HFF-Myc (cell line): ENCODE results near the gene RAB22A.
"Not testable (repeated sequence)": the region's sequence is repeated elsewhere in the genome, so short reads cannot be mapped to it uniquely, and the experiment has no call there.

Experiments
- DNase-seq: peaks from one replicate; pipeline ENCODE4 v3.0.0-alpha.2; 2011; ENCODE audit warnings: low read depth; ENCODE audit errors: extremely low read depth
- H3K4me3 ChIP-seq: replicated peaks from 2 replicates; pipeline ENCODE4 v1.5.1; 2011; ENCODE audit warnings: low read depth, mild to moderate bottlenecking, control low read depth, low read length
- CTCF ChIP-seq: IDR thresholded peaks from 2 replicates; pipeline ENCODE4 v1.5.1; 2012; ENCODE audit warnings: mild to moderate bottlenecking, low read depth, low read length, control low read depth; ENCODE audit errors: missing control alignments

RAB22A gene

GRCh38 chr20:58405504-58406291 is 96.2 kb downstream of the RAB22A start:
- H3K4me3 ChIP-seq = no peak overlapping the region
- no peak for TF ChIP-seq CTCF
- DNase-seq = no peak

GRCh38 chr20:58406422-58407001 is 97.0 kb downstream of the RAB22A start:
- H3K4me3 ChIP-seq = no peak overlapping the region
- no peak for TF ChIP-seq CTCF
- DNase-seq = no peak

- no peak for TF ChIP-seq CTCF
- DNase-seq = no peak
- no peak overlapping the region for H3K4me3 ChIP-seq
These were observed 97.8 kb downstream of the RAB22A start for GRCh38 chr20:58407201-58407873.

GRCh38 chr20:58407966-58408557 is 98.5 kb downstream of the RAB22A start:
- TF ChIP-seq CTCF = no peak
- H3K4me3 ChIP-seq = no peak overlapping the region
- DNase-seq = no peak

- H3K4me3 ChIP-seq = no peak overlapping the region
- TF ChIP-seq CTCF = no peak
- DNase-seq = no peak
These were observed 99.2 kb downstream of the RAB22A start for GRCh38 chr20:58408603-58409246.

- H3K4me3 ChIP-seq, DNase-seq: not testable (repeated sequence)
These were observed 104.7 kb downstream of the RAB22A start for GRCh38 chr20:58414216-58414615.

GRCh38 chr20:58414786-58415185 is 105.3 kb downstream of the RAB22A start:
- DNase-seq, H3K4me3 ChIP-seq: not testable (repeated sequence)
